RWPE1 (cell line): ENCODE data around the gene CFAP221.

Experiments used
- CTCF ChIA-PET: fragments of 350-600 bp; sonication (Branson Sonifier 250); formaldehyde crosslinking; extraction: SDS; loops from one replicate; lab custom pipeline; 2021; lab: Yijun Ruan, JAX
- POLR2A ChIA-PET: fragments of 400-600 bp; formaldehyde crosslinking; extraction: SDS; loops from one replicate; lab custom pipeline; 2020; ENCODE audit warnings: antibody characterized with exemption; ENCODE audit not compliant: low non-redundant PET; lab: Yijun Ruan, JAX
- DNase-seq: peaks from one replicate; pipeline ENCODE4 v3.0.0; 2012; ENCODE audit warnings: low spot score
- H3K27ac ChIP-seq: fragments of 450-650 bp; 2 replicates; pipeline ENCODE4 v1.5.1; 2017
- TF ChIP-seq, protein P1 (sequence below): fragments of 450-650 bp; conservative IDR thresholded peaks from 2 replicates; pipeline ENCODE4 v1.5.1; 2017; ENCODE audit warnings: low read depth, mild to moderate bottlenecking

The CFAP221 gene

DNA sequence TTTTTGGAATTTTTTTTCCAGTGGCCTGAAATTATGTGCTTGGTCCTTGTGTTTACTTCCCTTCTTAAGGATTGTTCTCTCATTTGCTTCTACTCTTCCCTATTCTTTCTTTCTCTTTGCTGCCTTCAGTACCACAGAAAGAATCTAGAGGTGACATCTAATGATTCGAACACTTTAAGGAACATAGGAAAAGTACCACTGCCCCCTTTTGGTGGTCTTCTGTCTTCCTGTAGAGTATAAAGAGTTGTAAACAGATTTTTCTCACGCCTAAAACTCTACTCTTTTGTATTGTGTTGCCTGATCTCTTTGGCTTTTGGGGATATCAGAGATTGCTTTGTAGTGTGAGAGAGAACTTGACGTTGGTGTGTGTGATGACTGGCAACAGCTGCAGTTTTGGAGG is 13.0 kb upstream of the CFAP221 start:
- DNase-seq = no peak
- TF ChIP-seq, protein P1, sequence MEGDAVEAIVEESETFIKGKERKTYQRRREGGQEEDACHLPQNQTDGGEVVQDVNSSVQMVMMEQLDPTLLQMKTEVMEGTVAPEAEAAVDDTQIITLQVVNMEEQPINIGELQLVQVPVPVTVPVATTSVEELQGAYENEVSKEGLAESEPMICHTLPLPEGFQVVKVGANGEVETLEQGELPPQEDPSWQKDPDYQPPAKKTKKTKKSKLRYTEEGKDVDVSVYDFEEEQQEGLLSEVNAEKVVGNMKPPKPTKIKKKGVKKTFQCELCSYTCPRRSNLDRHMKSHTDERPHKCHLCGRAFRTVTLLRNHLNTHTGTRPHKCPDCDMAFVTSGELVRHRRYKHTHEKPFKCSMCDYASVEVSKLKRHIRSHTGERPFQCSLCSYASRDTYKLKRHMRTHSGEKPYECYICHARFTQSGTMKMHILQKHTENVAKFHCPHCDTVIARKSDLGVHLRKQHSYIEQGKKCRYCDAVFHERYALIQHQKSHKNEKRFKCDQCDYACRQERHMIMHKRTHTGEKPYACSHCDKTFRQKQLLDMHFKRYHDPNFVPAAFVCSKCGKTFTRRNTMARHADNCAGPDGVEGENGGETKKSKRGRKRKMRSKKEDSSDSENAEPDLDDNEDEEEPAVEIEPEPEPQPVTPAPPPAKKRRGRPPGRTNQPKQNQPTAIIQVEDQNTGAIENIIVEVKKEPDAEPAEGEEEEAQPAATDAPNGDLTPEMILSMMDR = no peak
- H3K27ac ChIP-seq = no peak overlapping the region
- ChIA-PET POLR2A (no interaction called here), CTCF (no interaction called here)

DNA sequence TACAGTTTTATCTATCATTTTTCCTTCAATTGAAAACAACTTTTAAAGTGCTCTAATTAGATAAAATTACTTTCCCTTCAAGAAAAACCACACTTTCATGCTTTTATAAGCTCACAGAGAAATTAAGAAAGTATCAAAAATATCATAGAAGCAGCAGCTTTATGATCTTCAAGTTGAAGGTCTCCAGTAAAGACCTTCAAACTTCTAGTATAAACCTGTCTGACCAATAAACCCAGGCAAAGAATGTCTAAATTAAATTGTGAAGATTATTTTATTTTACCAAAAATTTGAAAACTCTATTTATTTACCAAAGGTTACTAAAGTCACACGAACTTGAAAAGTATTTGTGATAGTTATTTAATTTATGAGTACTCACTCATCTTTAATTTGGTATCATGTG is 10.7 kb upstream of the CFAP221 start:
- TF ChIP-seq, protein P1 = no peak
- no peak for DNase-seq
- POLR2A ChIA-PET = no interaction called here
- H3K27ac ChIP-seq = no peak overlapping the region
- CTCF ChIA-PET = no interaction called here

DNA sequence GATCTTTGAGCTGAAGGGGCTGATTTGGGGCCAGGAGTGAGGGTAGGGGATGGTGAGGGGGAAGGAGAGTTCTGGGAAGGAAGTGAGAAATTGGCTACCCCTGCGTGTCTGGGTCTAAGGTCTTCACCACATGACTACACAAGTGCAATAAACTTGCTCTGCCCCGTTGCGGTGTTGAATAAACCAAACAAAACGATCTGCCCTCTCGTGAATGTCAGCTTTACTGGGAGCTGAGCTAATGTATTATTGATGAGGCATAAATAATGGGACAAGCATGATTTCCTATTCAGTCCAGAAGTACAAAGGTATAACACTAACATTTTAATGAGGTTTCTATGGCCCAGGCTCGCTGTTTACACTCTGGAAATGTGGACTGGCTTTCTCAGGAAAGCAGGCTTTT is 8.0 kb upstream of the CFAP221 start:
- POLR2A ChIA-PET = no interaction called here
- TF ChIP-seq, protein P1 = no peak
- H3K27ac ChIP-seq = no peak overlapping the region
- DNase-seq = no peak
- CTCF ChIA-PET = interaction anchor here (0.5 kb wide), 1 partner anchor 12 kb away, joined by 4 read pairs; no protein-coding TSS in a partner anchor

DNA sequence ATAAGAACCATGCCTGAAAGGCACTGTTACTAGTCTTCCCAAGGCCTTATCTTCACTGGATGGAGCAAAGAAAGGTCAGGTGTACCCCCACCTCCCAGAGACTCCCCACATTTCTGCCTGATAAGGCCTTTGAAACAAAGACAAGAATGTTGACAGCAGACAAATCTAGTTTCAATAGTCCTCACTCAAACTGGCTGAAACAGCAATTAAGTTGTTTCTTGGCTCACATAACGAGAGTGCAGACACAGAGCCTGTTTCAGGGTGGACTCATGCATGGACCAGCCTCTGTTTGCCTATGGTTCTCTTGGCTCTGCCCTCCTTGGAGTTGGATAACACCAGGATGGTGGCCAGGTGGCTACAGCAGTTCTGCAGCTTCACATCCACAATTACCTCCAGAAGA is 7.5 kb upstream of the CFAP221 start:
- ChIA-PET CTCF (no interaction called here), POLR2A (no interaction called here)
- TF ChIP-seq, protein P1 = no peak
- H3K27ac ChIP-seq = no peak overlapping the region
- DNase-seq = no peak

DNA sequence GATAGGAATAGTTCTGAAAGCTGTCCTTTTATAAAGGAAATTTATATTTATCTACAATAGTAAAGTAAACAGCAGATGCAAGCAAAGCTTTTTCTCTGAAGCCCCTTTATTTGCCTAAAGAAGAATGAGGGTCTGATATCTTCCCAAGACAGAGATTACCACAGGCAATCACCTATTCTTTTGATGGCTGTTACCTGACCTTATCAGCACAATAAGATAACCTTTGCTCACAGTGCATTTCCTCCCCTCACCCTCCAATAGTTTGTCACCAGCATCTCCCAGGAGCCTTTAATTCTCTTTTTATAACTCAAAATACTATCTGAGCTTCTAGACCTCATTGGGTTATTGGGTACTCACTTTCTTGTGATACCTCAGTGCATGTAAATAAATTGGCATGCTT is 6.5 kb upstream of the CFAP221 start:
- TF ChIP-seq, protein P1 = no peak
- POLR2A ChIA-PET = no interaction called here
- CTCF ChIA-PET = no interaction called here
- H3K27ac ChIP-seq = no peak overlapping the region
- DNase-seq = no peak

DNA sequence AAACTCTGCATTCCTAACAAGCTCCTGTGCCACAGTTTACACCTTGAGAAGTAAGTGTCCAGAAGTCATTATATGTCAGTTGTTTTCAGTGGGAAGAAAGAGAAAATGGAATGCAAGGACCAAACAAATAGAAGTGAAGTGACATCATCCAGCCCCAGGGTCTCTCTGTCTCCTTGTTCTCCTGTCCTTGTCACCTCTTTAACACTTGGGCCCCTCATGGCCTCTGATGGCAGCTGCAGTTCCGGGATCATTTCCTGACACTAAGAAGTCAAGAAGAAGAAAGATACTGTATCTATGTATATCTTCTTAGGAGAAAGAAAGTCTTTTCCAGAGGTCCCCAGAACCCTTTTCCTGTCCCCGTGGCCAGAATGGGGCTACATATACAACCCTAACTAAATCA is 2.8 kb upstream of the CFAP221 start:
- CTCF ChIA-PET = no interaction called here
- H3K27ac ChIP-seq = no peak overlapping the region
- TF ChIP-seq, protein P1 = no peak
- POLR2A ChIA-PET = no interaction called here
- no peak for DNase-seq
